Measurements from ENCODE around the gene MMP23B.
A peak's percentile ranks its signal among the peaks of the same experiment; 100 is the strongest.

Gene MMP23B

DNA sequence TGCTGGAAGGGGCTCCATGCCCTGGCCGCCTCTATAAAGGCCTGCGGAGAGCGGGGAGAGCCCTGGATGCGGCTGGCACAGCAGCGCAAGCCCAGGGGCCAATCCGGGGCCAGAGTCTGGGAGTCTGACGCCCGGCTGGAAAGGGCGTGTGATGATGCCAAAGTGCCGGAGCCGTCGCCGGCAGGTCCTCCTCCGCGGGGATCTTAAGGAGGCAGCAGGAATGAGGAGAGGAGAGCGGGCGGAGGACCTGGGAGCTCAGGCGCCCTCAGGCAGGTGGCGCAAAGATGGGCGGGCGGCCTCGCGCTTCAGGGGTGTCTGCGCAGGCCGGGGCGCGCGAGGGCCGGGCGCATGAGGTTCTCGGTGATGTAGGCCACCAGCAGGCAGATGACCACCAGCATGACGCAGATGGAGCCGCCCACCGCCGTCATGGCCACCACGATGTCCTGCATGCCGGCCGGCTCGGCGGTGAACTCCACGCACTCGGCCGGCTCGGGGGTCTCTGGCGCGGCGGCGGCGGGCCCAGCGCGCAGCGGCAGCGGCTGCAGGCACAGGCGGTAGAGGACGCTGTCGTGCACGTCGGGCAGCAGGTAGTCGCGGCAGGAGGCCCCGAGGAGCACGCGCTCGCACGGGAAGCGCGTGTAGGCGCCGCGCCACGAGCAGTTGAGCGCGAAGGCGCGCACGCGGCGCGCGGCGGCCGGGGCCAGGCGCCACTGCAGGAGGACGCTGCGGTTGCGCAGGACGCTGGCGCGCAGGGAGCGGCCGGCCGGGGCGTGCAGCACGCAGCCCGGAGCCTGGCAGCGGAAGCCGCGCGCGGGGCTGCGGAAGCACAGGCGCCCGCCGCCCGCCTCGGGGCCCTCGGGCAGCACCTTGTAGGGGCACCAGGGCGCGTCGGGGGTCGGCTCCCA lies 32.7 kb upstream of the MMP23B start:
- no peaks in the 10 kb centered on the region for H3K27me3 Mint-ChIP-seq
- peaks cover 7% of the 10 kb centered on the region for H3K4me1 Mint-ChIP-seq
- peak overlapping the region; percentile 78 for H3K4me3 Mint-ChIP-seq
- no peaks in the 10 kb centered on the region for H3K36me3 Mint-ChIP-seq (ENCODE audit: insufficient read depth)
- ATAC-seq (replicated peaks; ENCODE audit: extremely low read depth, poor library complexity, severe bottlenecking) (peak; percentile 62), DNase-seq (ENCODE audit: low spot score in 2 of 2) (no peak)
- no peaks in the 10 kb centered on the region for H3K9me3 Mint-ChIP-seq
- peak overlapping the region; percentile 60 for H3K27ac Mint-ChIP-seq (ENCODE audit: low read depth)

DNA sequence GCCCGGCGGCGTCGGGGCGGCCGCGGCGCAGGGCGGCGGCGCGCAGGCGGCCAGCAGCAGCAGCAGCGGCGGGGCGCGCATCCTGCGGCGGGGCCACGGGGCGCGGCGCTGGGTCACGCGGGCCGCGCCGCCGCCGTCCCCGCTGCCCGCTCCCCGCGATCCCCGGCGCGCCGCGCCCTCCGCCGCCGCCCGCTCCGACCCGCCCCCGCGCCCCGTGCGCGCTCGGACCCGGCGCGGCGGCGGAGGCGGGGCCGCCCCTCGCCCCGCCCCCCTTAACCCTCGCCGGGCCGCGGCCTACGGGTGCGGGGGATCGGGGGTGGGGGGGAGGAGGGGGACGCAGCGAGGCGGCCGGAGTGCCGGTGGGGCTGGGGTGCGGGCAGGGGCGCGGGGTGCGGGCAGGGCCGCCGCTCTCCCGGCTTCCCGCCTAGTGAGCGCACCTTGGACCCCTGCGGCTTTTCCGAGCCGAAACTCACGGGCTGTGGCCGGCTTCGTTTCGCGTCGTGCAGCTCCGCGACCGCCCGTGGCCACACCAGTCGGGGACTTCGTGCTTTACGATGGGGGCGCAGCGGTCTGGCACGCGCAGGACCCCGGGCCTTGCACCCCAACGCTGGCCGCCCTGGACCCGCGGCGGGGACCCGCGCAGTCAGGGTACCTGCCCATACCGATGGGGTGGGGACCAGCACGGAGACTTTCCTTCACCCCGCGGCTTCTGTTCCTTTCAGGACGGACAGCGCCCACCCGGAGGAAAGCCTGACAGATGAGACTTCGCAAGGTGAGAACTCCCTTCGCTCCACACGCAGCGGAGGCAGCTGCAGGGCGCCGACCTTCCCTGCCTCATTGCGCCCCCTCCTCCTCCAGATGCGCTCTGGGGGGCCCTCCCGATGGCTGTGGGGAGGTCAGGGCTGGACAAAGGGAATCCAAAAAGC lies 31.8 kb upstream of the MMP23B start, which contains the start of gene FNDC10:
Gene FNDC10 (minus strand): TSS at position 201 of the 926 bp plus-strand sequence. CDS start 120 bp downstream, at position 81.
- Mint-ChIP-seq H3K27ac (ENCODE audit: low read depth) (peak within 1 kb of the TSS; percentile 60), H3K36me3 (ENCODE audit: insufficient read depth) (no peaks in the 10 kb centered on the region), H3K27me3 (no peaks in the 10 kb centered on the region), H3K4me3 (peak within 1 kb of the TSS; percentile 78), H3K4me1 (peaks cover 7% of the 10 kb centered on the region), H3K9me3 (no peaks in the 10 kb centered on the region)
- ATAC-seq (replicated peaks; ENCODE audit: extremely low read depth, poor library complexity, severe bottlenecking) = peak; percentile 34
- DNase-seq (ENCODE audit: low spot score in 2 of 2) = no peak

DNA sequence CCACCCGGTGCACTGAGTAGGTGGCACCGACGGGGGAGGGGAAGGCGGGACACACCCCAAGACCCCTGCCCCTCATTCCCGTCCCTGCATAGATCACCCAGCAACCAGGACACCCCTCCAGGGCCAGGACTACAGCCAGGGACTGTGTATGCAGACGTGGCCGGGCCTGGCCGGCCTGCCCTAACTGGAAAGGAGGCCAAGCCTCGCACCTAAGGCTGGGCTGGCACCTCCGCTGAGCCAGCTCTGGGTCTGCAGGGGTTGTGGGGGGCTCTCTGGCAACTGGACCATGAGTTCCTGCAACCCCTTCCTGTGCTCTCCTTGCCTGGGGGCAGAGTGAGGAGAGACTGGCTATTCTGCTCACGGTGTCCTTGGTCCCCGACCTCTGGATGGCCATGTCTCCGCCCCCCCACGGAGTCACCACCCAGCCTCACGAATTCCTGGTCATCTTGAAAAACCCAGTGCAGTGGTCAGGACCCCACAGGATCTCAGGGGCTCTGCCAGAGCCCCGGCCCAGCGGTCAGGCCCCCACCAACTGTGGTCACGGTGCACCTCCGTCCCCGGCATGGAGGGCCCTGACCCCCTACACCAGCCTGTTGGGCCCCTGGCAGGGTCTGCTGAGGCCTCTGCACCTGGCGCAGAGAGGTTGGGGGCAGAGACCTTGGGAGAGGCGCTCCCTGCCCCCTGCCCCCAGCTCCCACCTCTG lies 31.0 kb upstream of the MMP23B start:
- ATAC-seq (replicated peaks; ENCODE audit: extremely low read depth, poor library complexity, severe bottlenecking) (no peak), DNase-seq (ENCODE audit: low spot score in 2 of 2) (no peak)
- Mint-ChIP-seq H3K27ac (ENCODE audit: low read depth) (no peak overlapping the region), H3K4me1 (peaks cover 7% of the 10 kb centered on the region), H3K9me3 (no peaks in the 10 kb centered on the region), H3K4me3 (peak overlapping the region; percentile 76), H3K27me3 (no peaks in the 10 kb centered on the region), H3K36me3 (ENCODE audit: insufficient read depth) (no peaks in the 10 kb centered on the region)

DNA sequence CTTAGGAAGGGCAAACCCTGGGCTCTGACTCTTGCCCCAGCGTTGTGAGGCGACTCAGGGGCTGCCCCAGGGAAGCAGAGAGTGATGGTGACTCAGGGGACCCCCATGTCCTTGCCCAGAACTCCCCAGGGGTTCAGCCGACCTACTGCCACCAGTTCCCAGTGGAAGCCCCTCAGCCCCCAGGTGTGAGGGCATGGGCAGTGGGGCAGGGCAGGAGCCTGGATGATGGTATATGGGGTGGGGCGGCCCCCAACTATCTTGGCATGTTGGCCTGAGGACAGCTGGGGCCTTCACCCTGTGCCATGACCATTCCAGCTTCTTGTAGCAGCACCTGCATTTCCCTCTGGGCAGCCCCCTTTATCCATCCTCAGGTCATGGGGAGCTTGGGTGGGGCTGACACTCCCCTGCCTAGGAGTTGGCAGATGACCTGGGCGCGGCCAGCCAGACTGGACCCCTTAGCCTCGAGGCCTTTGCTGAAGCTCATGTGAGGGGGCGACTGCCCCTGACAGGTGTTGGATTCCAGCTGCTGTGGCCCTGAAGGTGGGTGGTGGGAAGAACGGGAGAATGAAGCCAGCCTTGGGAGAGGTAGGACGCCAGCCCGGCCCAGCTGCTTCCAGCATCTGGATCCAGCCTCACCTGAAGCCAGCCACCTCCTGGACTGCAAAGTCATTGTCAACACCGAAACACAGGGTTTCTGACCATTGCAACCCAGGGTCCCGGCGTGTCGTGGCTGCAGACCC lies 30.2 kb upstream of the MMP23B start:
- Mint-ChIP-seq H3K4me1 (peaks cover 7% of the 10 kb centered on the region), H3K4me3 (peak overlapping the region; percentile 76), H3K27me3 (no peaks in the 10 kb centered on the region), H3K27ac (ENCODE audit: low read depth) (no peak overlapping the region), H3K9me3 (no peaks in the 10 kb centered on the region), H3K36me3 (ENCODE audit: insufficient read depth) (no peaks in the 10 kb centered on the region)
- no peak for DNase-seq (ENCODE audit: low spot score in 2 of 2)
- ATAC-seq (replicated peaks; ENCODE audit: extremely low read depth, poor library complexity, severe bottlenecking) = no peak

DNA sequence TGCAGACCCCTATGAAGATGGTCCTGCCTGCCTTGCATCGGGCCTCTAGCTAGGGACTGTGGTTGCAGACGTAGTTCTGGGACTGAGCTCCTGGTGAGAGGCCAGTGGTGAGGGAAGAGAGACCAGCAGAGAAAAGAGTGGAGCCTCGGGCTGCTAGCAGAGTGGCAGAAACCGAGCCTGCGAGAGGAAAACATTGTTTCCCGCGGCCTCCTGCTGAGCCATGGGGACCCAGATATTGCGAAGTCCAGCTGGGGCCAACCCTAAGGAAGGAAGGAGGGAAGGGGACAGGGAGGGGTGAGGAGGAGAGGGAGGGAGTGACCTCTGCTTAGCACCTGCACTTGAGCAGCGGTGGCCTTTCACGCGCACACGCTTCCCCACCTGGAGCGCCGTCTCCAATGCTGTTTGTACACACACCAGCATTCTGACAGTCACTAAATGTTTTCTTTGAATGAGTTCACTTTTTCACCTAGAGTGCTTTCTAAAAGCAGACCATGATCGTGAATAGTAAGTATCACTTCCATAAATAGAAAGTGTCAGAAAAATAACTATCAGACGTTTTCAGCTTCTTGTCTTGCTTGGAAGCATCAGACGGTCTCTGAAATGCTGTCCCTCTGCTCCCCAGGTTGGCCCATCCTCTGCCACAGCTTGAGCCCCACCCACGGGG lies 29.5 kb upstream of the MMP23B start:
- no peaks in the 10 kb centered on the region for H3K27me3 Mint-ChIP-seq
- ATAC-seq (replicated peaks; ENCODE audit: extremely low read depth, poor library complexity, severe bottlenecking) = no peak
- H3K36me3 Mint-ChIP-seq (ENCODE audit: insufficient read depth) = peaks cover 2% of the 10 kb centered on the region
- H3K4me3 Mint-ChIP-seq = no peak overlapping the region
- no peak overlapping the region for H3K27ac Mint-ChIP-seq (ENCODE audit: low read depth)
- peaks cover 11% of the 10 kb centered on the region for H3K4me1 Mint-ChIP-seq
- no peaks in the 10 kb centered on the region for H3K9me3 Mint-ChIP-seq
- no peak for DNase-seq (ENCODE audit: low spot score in 2 of 2)

DNA sequence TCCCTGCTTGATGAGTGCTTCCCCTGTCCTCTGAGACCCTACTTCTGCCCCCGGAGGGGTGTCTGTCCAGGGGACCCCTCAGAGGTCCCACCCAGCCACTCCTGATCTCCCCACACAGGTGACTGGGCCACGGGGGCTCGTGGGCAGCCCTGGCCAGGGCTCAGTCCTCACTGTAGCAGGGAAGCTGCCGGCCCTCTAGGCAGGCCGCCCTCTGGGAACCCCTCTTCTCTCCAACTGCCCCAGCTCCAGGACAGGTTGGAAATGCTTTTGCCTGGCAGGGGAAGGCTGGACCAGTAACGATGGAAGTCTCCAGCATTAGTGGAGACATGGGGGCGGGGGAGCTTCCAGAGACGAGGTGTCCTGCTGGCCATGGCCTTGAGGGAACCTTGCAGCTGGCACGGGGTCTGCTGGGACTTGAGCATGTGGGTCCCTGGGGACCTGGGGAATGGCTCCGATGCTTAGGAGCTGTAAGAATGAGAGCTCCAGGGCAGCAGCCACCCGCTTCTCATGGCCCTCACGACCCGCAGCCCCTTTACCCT lies 28.9 kb upstream of the MMP23B start:
- ATAC-seq (replicated peaks; ENCODE audit: extremely low read depth, poor library complexity, severe bottlenecking) = no peak
- Mint-ChIP-seq H3K27me3 (no peaks in the 10 kb centered on the region), H3K4me3 (no peak overlapping the region), H3K36me3 (ENCODE audit: insufficient read depth) (peaks cover 2% of the 10 kb centered on the region), H3K9me3 (no peaks in the 10 kb centered on the region), H3K4me1 (peaks cover 11% of the 10 kb centered on the region), H3K27ac (ENCODE audit: low read depth) (no peak overlapping the region)
- DNase-seq (ENCODE audit: low spot score in 2 of 2) = no peak

DNA sequence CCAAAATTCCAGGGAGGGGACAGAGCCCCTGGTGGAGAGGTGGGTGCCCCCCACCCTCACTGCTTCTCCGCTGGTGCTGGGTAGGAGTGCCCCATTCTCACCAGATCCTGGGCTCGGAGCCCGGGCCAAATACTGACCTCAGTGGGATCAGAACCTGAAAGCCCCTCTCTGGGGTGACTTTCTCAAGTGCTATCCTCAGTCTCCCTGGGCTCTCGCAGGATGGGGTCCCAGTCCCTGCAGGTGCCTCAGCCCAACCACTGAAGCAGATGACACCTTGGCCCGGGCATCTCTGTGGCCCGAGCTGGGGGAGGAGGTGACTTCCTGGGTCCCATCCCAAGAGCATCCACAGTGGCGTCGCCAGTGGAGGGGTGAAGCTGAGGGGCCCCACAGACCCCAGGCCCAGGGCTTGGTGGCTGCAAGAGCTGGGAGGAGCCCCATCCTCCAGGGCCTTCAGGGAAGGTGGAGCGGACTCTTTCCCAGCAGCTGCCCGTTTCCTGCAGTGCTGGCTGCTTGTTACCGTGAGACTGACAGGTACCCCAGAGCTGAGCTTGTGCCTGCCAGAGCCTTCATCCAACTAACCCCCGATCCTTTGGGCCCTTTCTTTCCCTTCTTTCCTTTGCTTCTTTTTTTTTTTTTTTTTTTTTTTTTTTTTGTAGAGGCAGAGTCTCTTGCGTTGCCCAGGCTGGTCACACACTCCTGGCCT lies 28.2 kb upstream of the MMP23B start:
- ATAC-seq (replicated peaks; ENCODE audit: extremely low read depth, poor library complexity, severe bottlenecking) (no peak), DNase-seq (ENCODE audit: low spot score in 2 of 2) (no peak)
- Mint-ChIP-seq H3K36me3 (ENCODE audit: insufficient read depth) (peaks cover 2% of the 10 kb centered on the region), H3K4me1 (peaks cover 9% of the 10 kb centered on the region), H3K9me3 (no peaks in the 10 kb centered on the region), H3K27ac (ENCODE audit: low read depth) (no peak overlapping the region), H3K27me3 (no peaks in the 10 kb centered on the region), H3K4me3 (no peak overlapping the region)

DNA sequence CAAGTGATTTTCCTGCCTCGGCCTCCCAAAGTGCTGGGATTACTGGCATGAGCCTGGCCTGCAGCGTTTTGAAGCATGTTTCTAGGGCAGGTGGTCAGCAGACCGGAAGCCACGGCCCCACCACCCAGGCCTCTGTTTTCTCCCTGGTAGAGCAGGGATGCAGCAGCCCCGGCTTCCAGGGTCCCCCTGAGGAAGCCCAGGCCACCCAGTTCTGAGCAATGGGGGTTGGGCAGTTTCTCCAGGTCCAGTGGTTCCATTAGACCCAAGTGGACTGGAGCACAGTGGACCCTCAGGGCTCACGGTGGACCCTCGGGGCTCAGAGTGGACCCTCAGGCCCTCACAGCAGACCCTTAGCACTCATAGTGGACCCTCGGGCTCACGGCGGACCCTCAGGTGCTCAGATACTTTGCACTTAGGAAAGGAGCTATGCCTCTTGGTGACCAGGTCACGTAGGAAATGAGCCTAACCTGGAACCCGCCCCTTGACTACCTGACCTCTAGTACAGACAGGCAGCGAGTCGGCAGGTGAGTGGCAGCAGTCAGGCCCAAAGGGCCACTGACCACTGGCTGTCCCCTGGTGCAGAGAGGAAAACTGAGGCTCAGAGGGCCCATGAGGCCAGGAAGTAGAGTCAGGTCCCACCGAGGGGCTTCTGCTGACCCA lies 27.5 kb upstream of the MMP23B start:
- Mint-ChIP-seq H3K9me3 (no peaks in the 10 kb centered on the region), H3K4me3 (no peak overlapping the region), H3K27me3 (no peaks in the 10 kb centered on the region), H3K27ac (ENCODE audit: low read depth) (no peak overlapping the region), H3K4me1 (peaks cover 5% of the 10 kb centered on the region), H3K36me3 (ENCODE audit: insufficient read depth) (peaks cover 4% of the 10 kb centered on the region)
- ATAC-seq (replicated peaks; ENCODE audit: extremely low read depth, poor library complexity, severe bottlenecking) = no peak
- DNase-seq (ENCODE audit: low spot score in 2 of 2) = no peak

DNA sequence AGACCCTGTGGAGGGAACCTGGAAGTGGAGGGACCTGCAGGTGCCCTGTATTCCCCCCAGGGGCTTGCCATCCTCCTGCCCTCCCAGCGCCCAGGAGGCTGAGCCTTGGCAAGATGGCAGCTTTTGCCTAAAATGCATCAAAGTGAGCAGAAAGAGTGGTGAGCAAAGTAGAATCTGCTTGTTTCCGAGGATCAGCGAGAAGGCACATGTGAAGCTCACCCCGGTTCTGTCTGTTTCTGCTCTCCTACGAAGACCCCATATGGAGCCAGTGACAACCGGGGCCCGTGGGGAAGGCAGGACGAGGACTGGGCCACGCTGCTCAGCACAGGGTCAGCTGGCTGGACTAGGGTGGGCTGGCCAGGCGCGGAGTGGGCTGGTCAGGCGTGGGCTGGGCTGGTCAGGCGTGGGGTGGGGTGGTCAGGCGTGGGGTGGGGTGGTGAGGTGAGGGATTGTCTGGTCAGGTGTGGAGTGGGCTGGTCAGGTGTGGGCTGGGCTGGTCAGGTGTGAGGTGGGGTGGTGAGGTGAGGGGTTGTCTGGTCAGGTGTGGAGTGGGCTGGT lies 26.9 kb upstream of the MMP23B start:
- DNase-seq (ENCODE audit: low spot score in 2 of 2) = no peak
- H3K4me3 Mint-ChIP-seq = no peak overlapping the region
- peaks cover 4% of the 10 kb centered on the region for H3K36me3 Mint-ChIP-seq (ENCODE audit: insufficient read depth)
- no peak overlapping the region for H3K27ac Mint-ChIP-seq (ENCODE audit: low read depth)
- no peaks in the 10 kb centered on the region for H3K9me3 Mint-ChIP-seq
- no peaks in the 10 kb centered on the region for H3K27me3 Mint-ChIP-seq
- peaks cover 5% of the 10 kb centered on the region for H3K4me1 Mint-ChIP-seq
- no peak for ATAC-seq (replicated peaks; ENCODE audit: extremely low read depth, poor library complexity, severe bottlenecking)

DNA sequence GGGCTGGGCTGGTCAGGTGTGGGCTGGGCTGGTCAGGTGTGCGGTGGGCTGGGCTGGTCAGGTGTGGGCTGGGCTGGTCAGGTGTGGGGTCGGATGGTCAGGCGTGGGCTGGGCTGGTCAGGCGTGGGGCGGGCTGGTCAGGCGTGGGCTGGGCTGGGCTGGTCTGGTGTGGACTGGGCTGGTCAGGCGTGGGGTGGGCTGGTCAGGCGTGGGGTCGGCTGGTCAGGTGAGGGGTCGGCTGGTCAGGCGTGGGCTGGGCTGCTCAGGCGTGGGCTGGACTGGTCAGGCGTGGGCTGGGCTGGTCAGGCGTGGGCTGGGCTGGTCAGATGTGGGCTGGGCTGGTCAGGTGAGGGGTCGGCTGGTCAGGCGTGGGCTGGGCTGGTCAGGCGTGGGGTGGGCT lies 26.2 kb upstream of the MMP23B start:
- no peaks in the 10 kb centered on the region for H3K27me3 Mint-ChIP-seq
- H3K9me3 Mint-ChIP-seq = no peaks in the 10 kb centered on the region
- H3K27ac Mint-ChIP-seq (ENCODE audit: low read depth) = no peak overlapping the region
- H3K4me3 Mint-ChIP-seq = no peak overlapping the region
- ATAC-seq (replicated peaks; ENCODE audit: extremely low read depth, poor library complexity, severe bottlenecking) (no peak), DNase-seq (ENCODE audit: low spot score in 2 of 2) (no peak)
- peaks cover 5% of the 10 kb centered on the region for H3K4me1 Mint-ChIP-seq
- H3K36me3 Mint-ChIP-seq (ENCODE audit: insufficient read depth) = peaks cover 4% of the 10 kb centered on the region
